Type B pancreatic cell (in vitro differentiated cells): ENCODE data around the gene CHST8. TPM values are rescaled to one million over a fixed set of nuclear protein-coding genes. Genes with fewer than 3 reads are reported as not detected.
"Not testable (repeated sequence)": the region's sequence is repeated elsewhere in the genome, so short reads cannot be mapped to it uniquely, and the experiment has no call there.

Experiments
- DNase-seq: peaks from one replicate; pipeline ENCODE4 v3.0.0; 2021; ENCODE audit warnings: mixed read lengths; ENCODE audit not compliant: unreplicated experiment; ENCODE audit errors: extremely low spot score
- H3K27ac Mint-ChIP-seq: 2 replicates; pipeline ENCODE4 v1.8.0; 2021; ENCODE audit warnings: mild to moderate bottlenecking, mixed read lengths
- H3K27me3 Mint-ChIP-seq: 2 replicates; pipeline ENCODE4 v1.8.0; 2021; ENCODE audit warnings: mixed read lengths
- H3K36me3 Mint-ChIP-seq: 2 replicates; pipeline ENCODE4 v1.8.0; 2021; ENCODE audit warnings: mixed read lengths
- H3K4me1 Mint-ChIP-seq: one replicate; pipeline ENCODE4 v1.8.0; 2021; ENCODE audit warnings: mixed read lengths; ENCODE audit not compliant: unreplicated experiment
- H3K4me3 Mint-ChIP-seq: 2 replicates; pipeline ENCODE4 v1.8.0; 2021; ENCODE audit warnings: mild to moderate bottlenecking, mixed read lengths
- H3K9me3 Mint-ChIP-seq: 2 replicates; pipeline ENCODE4 v1.8.0; 2021; ENCODE audit warnings: mixed read lengths
- total RNA-seq: library from RNA; stranded (reverse); gene quantifications from 2 replicates; pipeline ENCODE4 v1.2.1, GENCODE V29; 2021; ENCODE audit warnings: low replicate concordance
- TF ChIP-seq, protein P1 (sequence below): fragments of 200-600 bp; sonication (generic); conservative IDR thresholded peaks from 2 replicates; pipeline ENCODE4 v1.5.0; 2021; ENCODE audit warnings: antibody characterized with exemption, mild to moderate bottlenecking

CHST8 gene
- total RNA-seq, 1 donor from 2014 or later = 5.7 TPM

DNA sequence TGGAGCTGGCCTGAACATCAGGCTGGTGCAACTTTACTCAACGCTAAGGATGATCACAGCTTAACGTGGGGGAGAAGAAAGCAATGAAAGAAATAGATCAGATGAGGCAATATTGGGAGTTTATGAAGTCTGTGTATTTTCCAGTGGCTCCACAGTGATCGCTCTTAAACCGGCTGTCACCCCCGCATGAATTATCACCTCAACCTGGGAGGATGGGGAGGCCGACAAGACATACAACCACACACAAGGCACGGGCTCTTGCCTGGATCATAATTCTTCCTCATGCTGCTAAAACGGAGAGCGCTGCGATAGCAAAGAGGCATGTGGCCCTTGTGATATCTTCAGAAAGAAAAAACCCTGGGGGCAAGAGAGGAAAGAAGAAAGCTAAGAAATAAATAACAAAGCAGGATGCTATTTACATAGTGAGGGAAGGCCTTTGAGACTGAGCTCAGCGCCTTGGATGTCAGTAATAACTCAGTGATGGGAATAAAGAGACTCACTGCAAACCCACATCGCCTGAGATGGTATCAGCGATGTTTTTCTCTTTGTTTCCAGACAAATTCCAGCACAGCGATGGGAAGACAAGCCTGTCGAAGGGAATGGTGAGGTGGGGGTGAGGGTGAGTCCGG, 19.1 kb upstream of the CHST8 start:
- Mint-ChIP-seq H3K9me3 (peaks cover 11% of the 10 kb centered on the region), H3K27ac (no peak overlapping the region), H3K36me3 (no peaks in the 10 kb centered on the region), H3K27me3 (peaks cover 39% of the 10 kb centered on the region), H3K4me1 (no peaks in the 10 kb centered on the region), H3K4me3 (no peak overlapping the region)
- DNase-seq = no peak
- TF ChIP-seq, protein P1, sequence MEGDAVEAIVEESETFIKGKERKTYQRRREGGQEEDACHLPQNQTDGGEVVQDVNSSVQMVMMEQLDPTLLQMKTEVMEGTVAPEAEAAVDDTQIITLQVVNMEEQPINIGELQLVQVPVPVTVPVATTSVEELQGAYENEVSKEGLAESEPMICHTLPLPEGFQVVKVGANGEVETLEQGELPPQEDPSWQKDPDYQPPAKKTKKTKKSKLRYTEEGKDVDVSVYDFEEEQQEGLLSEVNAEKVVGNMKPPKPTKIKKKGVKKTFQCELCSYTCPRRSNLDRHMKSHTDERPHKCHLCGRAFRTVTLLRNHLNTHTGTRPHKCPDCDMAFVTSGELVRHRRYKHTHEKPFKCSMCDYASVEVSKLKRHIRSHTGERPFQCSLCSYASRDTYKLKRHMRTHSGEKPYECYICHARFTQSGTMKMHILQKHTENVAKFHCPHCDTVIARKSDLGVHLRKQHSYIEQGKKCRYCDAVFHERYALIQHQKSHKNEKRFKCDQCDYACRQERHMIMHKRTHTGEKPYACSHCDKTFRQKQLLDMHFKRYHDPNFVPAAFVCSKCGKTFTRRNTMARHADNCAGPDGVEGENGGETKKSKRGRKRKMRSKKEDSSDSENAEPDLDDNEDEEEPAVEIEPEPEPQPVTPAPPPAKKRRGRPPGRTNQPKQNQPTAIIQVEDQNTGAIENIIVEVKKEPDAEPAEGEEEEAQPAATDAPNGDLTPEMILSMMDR = no peak

DNA sequence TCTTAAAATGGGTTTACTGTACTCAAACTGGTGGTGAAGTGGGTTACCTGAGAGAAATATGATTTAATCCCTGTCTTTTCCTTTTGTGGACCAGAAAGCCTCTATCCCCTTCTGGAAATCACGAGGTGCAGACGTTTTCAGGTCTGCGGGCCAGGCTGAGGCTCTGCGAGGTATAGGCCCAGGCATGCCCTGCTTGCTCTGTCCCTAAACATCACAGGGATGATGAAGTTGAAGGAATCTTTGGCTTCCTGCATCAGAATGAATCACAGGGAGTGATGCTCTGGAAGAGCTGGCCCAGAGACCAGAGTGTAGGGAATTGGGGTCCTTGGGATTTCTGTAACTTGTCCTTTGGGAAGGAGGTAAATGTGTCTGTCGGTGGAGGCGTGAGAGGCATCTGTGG, 18.4 kb upstream of the CHST8 start:
- H3K36me3 Mint-ChIP-seq = no peaks in the 10 kb centered on the region
- no peak overlapping the region for H3K4me3 Mint-ChIP-seq
- TF ChIP-seq, protein P1 = no peak
- H3K27me3 Mint-ChIP-seq = peaks cover 41% of the 10 kb centered on the region
- peaks cover 11% of the 10 kb centered on the region for H3K9me3 Mint-ChIP-seq
- no peaks in the 10 kb centered on the region for H3K4me1 Mint-ChIP-seq
- DNase-seq = no peak
- H3K27ac Mint-ChIP-seq = no peak overlapping the region

DNA sequence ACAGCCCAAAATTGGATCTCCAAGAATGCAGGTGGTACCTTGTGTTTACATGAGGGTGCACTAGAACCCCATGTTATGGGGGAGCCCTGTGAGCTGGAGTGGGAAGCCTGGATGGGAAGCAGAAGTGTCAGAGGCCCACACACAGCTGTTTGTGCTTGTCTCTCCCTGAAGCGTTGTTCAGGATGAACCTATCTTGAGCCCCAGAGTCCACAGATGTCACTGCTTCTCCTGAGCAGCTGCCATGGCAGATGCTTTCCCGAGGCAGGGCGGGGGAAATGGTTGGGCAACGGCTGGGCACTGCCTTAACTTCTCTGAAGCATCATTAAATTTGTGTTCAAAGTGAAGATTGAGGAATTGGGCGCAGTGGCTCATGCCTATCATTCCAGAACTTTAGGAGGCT, 17.1 kb upstream of the CHST8 start:
- H3K27me3 Mint-ChIP-seq = peaks cover 40% of the 10 kb centered on the region
- H3K9me3 Mint-ChIP-seq = peaks cover 6% of the 10 kb centered on the region
- no peaks in the 10 kb centered on the region for H3K4me1 Mint-ChIP-seq
- no peak overlapping the region for H3K27ac Mint-ChIP-seq
- no peaks in the 10 kb centered on the region for H3K36me3 Mint-ChIP-seq
- no peak overlapping the region for H3K4me3 Mint-ChIP-seq
- TF ChIP-seq, protein P1 = no peak
- DNase-seq = no peak

DNA sequence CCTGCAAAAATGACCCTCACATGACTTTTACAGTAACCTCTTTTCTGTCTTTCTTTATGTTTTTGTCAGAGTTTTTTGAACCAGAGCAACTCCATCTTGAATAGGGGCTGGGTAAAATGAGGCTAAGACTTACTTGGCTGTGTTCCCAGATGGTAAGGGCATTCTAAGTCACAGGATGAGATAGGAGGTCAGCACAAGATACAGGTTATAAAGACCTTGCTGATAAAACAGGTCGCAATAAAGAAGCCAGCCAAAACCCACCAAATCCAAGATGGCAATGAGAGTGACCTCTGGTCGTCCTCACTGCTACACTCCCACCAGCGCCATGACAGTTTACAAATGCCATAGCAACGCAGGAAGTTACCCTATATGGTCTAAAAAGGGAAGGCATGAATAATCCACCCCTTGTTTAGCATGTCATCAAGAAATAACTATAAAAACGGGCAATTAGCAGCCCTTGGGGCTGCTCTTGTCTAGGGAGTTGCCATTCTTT, 15.9 kb upstream of the CHST8 start:
- not testable (repeated sequence) for H3K9me3 Mint-ChIP-seq, DNase-seq, H3K4me3 Mint-ChIP-seq, H3K4me1 Mint-ChIP-seq, H3K36me3 Mint-ChIP-seq, H3K27ac Mint-ChIP-seq
- peaks cover 49% of the 10 kb centered on the region for H3K27me3 Mint-ChIP-seq

DNA sequence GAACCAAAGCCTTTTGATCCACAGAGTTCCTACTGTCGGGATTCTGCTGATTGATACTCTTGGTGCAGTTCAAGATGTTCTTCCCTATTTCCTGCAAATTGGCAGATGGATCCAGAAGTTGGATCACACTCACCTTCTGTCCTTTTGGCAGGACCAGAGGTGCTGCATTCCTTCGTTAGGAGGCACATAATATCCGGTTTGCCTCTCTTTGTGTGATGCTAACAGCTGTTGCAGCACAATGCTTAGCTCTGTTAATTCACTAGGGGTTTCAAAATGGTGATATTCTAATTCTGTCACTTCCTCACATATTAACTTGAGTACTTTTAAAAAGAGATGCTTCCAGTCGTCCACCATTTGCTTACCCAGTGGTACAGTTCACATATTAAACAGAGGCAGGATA, 15.2 kb upstream of the CHST8 start:
- TF ChIP-seq, protein P1 = no peak
- Mint-ChIP-seq H3K27ac (no peak overlapping the region), H3K27me3 (peaks cover 52% of the 10 kb centered on the region), H3K9me3 (peaks cover 5% of the 10 kb centered on the region), H3K4me3 (no peak overlapping the region), H3K36me3 (no peaks in the 10 kb centered on the region), H3K4me1 (no peaks in the 10 kb centered on the region)
- no peak for DNase-seq

DNA sequence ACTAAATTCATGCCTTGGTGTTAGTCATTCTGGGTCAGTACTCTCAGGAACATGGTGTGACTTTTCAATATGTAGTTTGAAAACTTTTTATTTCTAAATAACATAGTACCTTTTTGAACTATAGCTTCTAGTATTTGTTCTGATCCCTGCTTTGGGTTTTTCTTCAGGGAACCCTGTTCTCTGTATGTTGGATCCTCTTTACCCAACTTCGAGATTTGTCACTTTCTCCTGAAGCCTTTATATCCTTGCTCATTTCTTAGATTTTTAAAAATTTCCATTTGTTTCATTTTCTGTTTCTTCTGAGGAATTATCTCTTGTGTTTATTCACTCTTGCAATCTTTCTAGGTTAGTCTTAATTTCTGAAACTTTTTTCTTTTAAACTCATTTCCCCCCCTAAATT, 12.4 kb upstream of the CHST8 start:
- Mint-ChIP-seq H3K4me1 (no peaks in the 10 kb centered on the region), H3K4me3 (no peak overlapping the region), H3K27ac (no peak overlapping the region), H3K9me3 (peaks cover 3% of the 10 kb centered on the region), H3K36me3 (no peaks in the 10 kb centered on the region), H3K27me3 (peaks cover 63% of the 10 kb centered on the region)
- TF ChIP-seq, protein P1 = no peak
- no peak for DNase-seq
